ENCODE results near the gene SPIN1. TPM values are rescaled to one million over a fixed set of nuclear protein-coding genes. Genes with fewer than 3 reads are reported as not detected.

The SPIN1 gene
- total and polyA plus RNA-seq, 2 experiments from 2014 or later = 49.0 to 158 TPM

DNA sequence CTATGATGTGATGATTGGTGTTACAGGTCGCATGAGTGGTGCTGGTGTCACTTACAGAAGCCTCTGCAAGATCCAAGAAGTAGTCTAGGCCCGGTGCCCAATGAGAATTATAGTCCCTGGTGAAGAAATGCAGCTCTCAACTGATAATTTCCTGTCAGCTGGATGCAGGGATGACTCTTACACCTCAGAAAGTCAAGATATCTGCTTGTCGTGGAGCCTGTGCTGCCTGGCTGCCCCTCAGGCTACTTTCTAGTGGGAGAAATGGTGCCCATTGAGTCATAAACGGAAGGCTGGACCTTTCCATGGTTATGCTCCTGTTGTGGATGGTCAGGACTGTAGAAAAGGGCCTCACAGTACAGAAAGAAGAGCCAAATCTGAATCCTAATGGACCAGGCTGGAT is 99.9 kb downstream of the SPIN1 start (continued):
- TF ChIP-seq, protein P1, sequence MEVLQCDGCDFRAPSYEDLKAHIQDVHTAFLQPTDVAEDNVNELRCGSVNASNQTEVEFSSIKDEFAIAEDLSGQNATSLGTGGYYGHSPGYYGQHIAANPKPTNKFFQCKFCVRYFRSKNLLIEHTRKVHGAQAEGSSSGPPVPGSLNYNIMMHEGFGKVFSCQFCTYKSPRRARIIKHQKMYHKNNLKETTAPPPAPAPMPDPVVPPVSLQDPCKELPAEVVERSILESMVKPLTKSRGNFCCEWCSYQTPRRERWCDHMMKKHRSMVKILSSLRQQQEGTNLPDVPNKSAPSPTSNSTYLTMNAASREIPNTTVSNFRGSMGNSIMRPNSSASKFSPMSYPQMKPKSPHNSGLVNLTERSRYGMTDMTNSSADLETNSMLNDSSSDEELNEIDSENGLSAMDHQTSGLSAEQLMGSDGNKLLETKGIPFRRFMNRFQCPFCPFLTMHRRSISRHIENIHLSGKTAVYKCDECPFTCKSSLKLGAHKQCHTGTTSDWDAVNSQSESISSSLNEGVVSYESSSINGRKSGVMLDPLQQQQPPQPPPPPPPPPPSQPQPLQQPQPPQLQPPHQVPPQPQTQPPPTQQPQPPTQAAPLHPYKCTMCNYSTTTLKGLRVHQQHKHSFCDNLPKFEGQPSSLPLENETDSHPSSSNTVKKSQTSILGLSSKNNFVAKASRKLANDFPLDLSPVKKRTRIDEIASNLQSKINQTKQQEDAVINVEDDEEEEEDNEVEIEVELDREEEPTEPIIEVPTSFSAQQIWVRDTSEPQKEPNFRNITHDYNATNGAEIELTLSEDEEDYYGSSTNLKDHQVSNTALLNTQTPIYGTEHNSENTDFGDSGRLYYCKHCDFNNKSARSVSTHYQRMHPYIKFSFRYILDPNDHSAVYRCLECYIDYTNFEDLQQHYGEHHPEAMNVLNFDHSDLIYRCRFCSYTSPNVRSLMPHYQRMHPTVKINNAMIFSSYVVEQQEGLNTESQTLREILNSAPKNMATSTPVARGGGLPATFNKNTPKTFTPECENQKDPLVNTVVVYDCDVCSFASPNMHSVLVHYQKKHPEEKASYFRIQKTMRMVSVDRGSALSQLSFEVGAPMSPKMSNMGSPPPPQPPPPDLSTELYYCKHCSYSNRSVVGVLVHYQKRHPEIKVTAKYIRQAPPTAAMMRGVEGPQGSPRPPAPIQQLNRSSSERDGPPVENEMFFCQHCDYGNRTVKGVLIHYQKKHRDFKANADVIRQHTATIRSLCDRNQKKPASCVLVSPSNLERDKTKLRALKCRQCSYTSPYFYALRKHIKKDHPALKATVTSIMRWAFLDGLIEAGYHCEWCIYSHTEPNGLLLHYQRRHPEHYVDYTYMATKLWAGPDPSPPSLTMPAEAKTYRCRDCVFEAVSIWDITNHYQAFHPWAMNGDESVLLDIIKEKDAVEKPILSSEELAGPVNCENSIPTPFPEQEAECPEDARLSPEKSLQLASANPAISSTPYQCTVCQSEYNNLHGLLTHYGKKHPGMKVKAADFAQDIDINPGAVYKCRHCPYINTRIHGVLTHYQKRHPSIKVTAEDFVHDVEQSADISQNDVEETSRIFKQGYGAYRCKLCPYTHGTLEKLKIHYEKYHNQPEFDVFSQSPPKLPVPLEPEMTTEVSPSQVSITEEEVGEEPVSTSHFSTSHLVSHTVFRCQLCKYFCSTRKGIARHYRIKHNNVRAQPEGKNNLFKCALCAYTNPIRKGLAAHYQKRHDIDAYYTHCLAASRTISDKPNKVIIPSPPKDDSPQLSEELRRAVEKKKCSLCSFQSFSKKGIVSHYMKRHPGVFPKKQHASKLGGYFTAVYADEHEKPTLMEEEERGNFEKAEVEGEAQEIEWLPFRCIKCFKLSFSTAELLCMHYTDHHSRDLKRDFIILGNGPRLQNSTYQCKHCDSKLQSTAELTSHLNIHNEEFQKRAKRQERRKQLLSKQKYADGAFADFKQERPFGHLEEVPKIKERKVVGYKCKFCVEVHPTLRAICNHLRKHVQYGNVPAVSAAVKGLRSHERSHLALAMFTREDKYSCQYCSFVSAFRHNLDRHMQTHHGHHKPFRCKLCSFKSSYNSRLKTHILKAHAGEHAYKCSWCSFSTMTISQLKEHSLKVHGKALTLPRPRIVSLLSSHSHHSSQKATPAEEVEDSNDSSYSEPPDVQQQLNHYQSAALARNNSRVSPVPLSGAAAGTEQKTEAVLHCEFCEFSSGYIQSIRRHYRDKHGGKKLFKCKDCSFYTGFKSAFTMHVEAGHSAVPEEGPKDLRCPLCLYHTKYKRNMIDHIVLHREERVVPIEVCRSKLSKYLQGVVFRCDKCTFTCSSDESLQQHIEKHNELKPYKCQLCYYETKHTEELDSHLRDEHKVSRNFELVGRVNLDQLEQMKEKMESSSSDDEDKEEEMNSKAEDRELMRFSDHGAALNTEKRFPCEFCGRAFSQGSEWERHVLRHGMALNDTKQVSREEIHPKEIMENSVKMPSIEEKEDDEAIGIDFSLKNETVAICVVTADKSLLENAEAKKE (CRISPR knock-in tag; IDR thresholded peaks at IDR 0.05) = no peak
- TF ChIP-seq ZNF114 (CRISPR knock-in tag; IDR thresholded peaks at IDR 0.05) = no peak
- no peak for TF ChIP-seq STAT1 (IDR thresholded peaks at IDR 0.05; ENCODE audit: unreplicated experiment)
- no peak for TF ChIP-seq EZH2phosphoT487 (IDR thresholded peaks at IDR 0.05; ENCODE audit: unreplicated experiment)
- TF ChIP-seq NANOG (IDR thresholded peaks at IDR 0.05; ENCODE audit: borderline replicate concordance) = no peak
- no peak for TF ChIP-seq JUNB (IDR thresholded peaks at IDR 0.05; ENCODE audit: unreplicated experiment)
- no peak for TF ChIP-seq POLR2AphosphoS5 (IDR thresholded peaks at IDR 0.05; ENCODE audit: low read depth)
- TF ChIP-seq, protein P2, sequence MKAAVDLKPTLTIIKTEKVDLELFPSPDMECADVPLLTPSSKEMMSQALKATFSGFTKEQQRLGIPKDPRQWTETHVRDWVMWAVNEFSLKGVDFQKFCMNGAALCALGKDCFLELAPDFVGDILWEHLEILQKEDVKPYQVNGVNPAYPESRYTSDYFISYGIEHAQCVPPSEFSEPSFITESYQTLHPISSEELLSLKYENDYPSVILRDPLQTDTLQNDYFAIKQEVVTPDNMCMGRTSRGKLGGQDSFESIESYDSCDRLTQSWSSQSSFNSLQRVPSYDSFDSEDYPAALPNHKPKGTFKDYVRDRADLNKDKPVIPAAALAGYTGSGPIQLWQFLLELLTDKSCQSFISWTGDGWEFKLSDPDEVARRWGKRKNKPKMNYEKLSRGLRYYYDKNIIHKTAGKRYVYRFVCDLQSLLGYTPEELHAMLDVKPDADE (IDR thresholded peaks at IDR 0.05) = no peak
- no peak for TF ChIP-seq ZNF331 (CRISPR knock-in tag; IDR thresholded peaks at IDR 0.05; ENCODE audit: low read depth)
- no peak for TF ChIP-seq CREB1 (CRISPR knock-in tag; IDR thresholded peaks at IDR 0.05; ENCODE audit: low read depth)
- no peak for TF ChIP-seq EZH2 (IDR thresholded peaks at IDR 0.05; ENCODE audit: low read depth, unreplicated experiment)
